GM23248 (cell line): Measurements from ENCODE around the gene ATP2B2. TPM values are rescaled to one million over a fixed set of nuclear protein-coding genes. Genes with fewer than 3 reads are reported as not detected.

Experiments used
- DNase-seq: peaks from one replicate; pipeline ENCODE4 v3.0.0-alpha.2; 2015
- H2AFZ ChIP-seq: fragments of 200-600 bp; sonication (generic); 2 replicates; pipeline ENCODE4 v1.6.1; 2016; ENCODE audit warnings: antibody characterized with exemption
- H3F3A ChIP-seq: fragments of 200-600 bp; sonication (generic); 2 replicates; pipeline ENCODE4 v1.6.1; 2016; ENCODE audit warnings: mild to moderate bottlenecking, antibody characterized with exemption, mixed run types; ENCODE audit not compliant: insufficient read depth
- H3K27ac ChIP-seq: fragments of 200-600 bp; sonication (generic); 2 replicates; pipeline ENCODE4 v1.5.1; 2016; ENCODE audit warnings: mild to moderate bottlenecking
- H3K27me3 ChIP-seq: fragments of 200-600 bp; sonication (generic); replicated peaks from 2 replicates; pipeline ENCODE4 v1.6.1; 2016; ENCODE audit warnings: mild to moderate bottlenecking; ENCODE audit not compliant: insufficient read depth
- H3K36me3 ChIP-seq: fragments of 200-600 bp; sonication (generic); 2 replicates; pipeline ENCODE4 v1.6.1; 2016; ENCODE audit warnings: low read depth, mild to moderate bottlenecking
- H3K4me1 ChIP-seq: fragments of 200-600 bp; sonication (generic); 2 replicates; pipeline ENCODE4 v1.6.1; 2016; ENCODE audit warnings: mild to moderate bottlenecking; ENCODE audit not compliant: insufficient read depth
- H3K4me2 ChIP-seq: fragments of 200-600 bp; sonication (generic); one replicate; pipeline ENCODE4 v1.6.1; 2016; ENCODE audit warnings: mild to moderate bottlenecking; ENCODE audit not compliant: unreplicated experiment
- H3K4me3 ChIP-seq: fragments of 200-600 bp; sonication (generic); 2 replicates; pipeline ENCODE4 v1.5.1; 2016; ENCODE audit warnings: mild to moderate bottlenecking
- H3K79me2 ChIP-seq: fragments of 200-600 bp; sonication (generic); 2 replicates; pipeline ENCODE4 v1.6.1; 2016; ENCODE audit warnings: mild to moderate bottlenecking; ENCODE audit not compliant: insufficient read depth
- H3K9ac ChIP-seq: fragments of 200-600 bp; sonication (generic); 2 replicates; pipeline ENCODE4 v1.6.1; 2016; ENCODE audit warnings: mild to moderate bottlenecking
- H3K9me2 ChIP-seq: fragments of 200-600 bp; sonication (generic); 2 replicates; pipeline ENCODE4 v1.6.1; 2016; ENCODE audit warnings: mixed run types, mild to moderate bottlenecking, moderate library complexity; ENCODE audit not compliant: insufficient read depth
- H3K9me3 ChIP-seq: fragments of 200-600 bp; sonication (generic); one replicate; pipeline ENCODE4 v1.6.1; 2017; ENCODE audit warnings: low read depth
- H4K20me1 ChIP-seq: fragments of 200-600 bp; sonication (generic); 2 replicates; pipeline ENCODE4 v1.6.0; 2016; ENCODE audit not compliant: insufficient read depth
- EZH2 ChIP-seq: fragments of 200-600 bp; sonication (generic); IDR thresholded peaks from 2 replicates; pipeline ENCODE4 v1.6.1; 2018; ENCODE audit warnings: antibody characterized with exemption, mild to moderate bottlenecking; ENCODE audit not compliant: insufficient read depth, poor library complexity, severe bottlenecking
- EZH2phosphoT487 ChIP-seq: fragments of 200-600 bp; sonication (generic); IDR thresholded peaks from 2 replicates; pipeline ENCODE4 v1.6.1; 2018; ENCODE audit warnings: antibody characterized with exemption, moderate library complexity, mild to moderate bottlenecking, low read depth; ENCODE audit not compliant: insufficient read depth
- WGBS, 2 experiments: methylation state at CpG; one replicate each; pipeline ENCODE4 v1.1.6; 2015 to 2017; ENCODE audit warnings: low lambda C conversion rate in 2 of 2, low coverage in 1 of 2; ENCODE audit errors: missing lambda C conversion rate in 2 of 2; 5-methylcytosine and 5-hydroxymethylcytosine counted together
- in situ Hi-C: fragments of 300-500 bp; cut with MboI; formaldehyde crosslinking; loops from 2 replicates; pipeline ENCODE4 v1.15.0; 2020
- polyA plus RNA-seq: library from polyadenylated mRNA; unstranded; fragments of >200 nt; fragmentation: Nextera tagmentation; extraction: Ambion mirVana; gene quantifications from 2 replicates; pipeline ENCODE4 v1.2.1, GENCODE V29; 2016
- total RNA-seq: library from RNA; depleted of rRNA; stranded (reverse); fragments of >200 nt; shearing (Covaris generic); gene quantifications from 2 replicates; pipeline ENCODE4 v1.2.3, GENCODE V29; 2014

The ATP2B2 gene
- total and polyA plus RNA-seq, 2 experiments from 2014 or later = not detected

DNA sequence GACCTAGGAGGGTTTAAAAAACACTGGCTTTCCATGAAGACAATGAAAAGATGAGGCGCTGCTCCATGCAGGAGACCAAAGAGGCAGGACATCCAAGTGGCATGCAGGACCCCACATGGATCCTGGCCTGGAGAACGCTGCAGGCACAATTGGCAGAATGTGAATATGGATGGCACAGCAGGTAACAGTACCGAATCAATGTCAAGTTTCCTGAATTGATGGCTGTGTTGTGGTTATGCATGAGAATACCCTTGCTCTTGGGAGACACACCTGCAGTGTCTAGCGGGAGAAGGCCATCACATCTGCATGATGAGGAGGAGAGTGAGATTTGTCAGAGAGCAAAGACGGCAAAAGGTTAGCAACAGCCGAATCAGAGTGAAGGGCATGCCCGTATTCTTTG lies 110.2 kb downstream of the ATP2B2 start:
- no peaks in the 10 kb centered on the region for H3K79me2 ChIP-seq
- 55 to 63% methylated on average over 7 of the region's 7 CpGs for WGBS, 2 experiments
- H3K9me2 ChIP-seq = no peaks in the 10 kb centered on the region
- H3K9ac ChIP-seq = no peak overlapping the region
- DNase-seq = no peak
- TF ChIP-seq EZH2phosphoT487 = no peak
- TF ChIP-seq EZH2 = no peak
- H3K27me3 ChIP-seq = no peaks in the 10 kb centered on the region
- in situ Hi-C loops = no loop called here
- no peaks in the 10 kb centered on the region for H3K9me3 ChIP-seq
- H3K4me2 ChIP-seq = no peak overlapping the region
- H3K4me3 ChIP-seq = no peak overlapping the region
- H3K4me1 ChIP-seq = no peaks in the 10 kb centered on the region
- no peaks in the 10 kb centered on the region for H3F3A ChIP-seq
- H2AFZ ChIP-seq = no peak overlapping the region
- H4K20me1 ChIP-seq = no peaks in the 10 kb centered on the region
- no peaks in the 10 kb centered on the region for H3K36me3 ChIP-seq
- H3K27ac ChIP-seq = no peak overlapping the region

DNA sequence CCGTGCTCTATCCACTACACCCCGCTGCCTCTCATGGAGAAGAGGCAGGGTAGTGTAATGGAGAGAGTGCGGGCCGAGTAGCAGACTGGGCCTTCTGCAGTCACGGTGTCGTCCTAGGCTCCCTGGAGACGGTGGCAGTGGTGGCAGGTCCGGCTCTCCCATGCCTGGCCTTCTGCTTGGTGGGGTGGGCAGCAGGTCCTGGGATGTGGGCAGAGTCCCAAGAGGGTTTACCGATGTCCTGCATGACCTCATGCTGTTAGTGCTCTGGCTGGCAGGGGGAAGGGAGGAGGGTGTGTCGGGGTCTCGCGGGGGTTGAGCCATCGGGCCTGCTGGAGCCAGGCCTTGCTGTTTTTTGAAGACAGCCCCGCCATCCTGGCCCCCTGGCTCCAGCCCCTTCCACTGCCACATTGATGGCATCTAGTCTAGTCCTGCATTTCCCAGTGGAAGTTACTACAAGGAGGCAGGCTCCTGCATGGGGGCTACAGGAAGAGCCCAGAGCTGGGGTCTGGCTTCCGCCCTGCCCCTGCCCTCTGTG lies 110.8 kb downstream of the ATP2B2 start:
- Histone ChIP-seq H3K4me2 (no peak overlapping the region), H3K27me3 (no peaks in the 10 kb centered on the region), H3F3A (no peaks in the 10 kb centered on the region), H3K79me2 (no peaks in the 10 kb centered on the region), H3K36me3 (no peaks in the 10 kb centered on the region), H4K20me1 (no peaks in the 10 kb centered on the region), H3K27ac (no peak overlapping the region), H3K9me2 (no peaks in the 10 kb centered on the region), H3K9ac (no peak overlapping the region), H3K4me3 (no peak overlapping the region), H2AFZ (no peak overlapping the region), H3K9me3 (no peaks in the 10 kb centered on the region), H3K4me1 (no peaks in the 10 kb centered on the region)
- 60 to 66% methylated on average over 11 to 15 of the region's 15 CpGs for WGBS, 2 experiments
- in situ Hi-C loops = no loop called here
- no peak for TF ChIP-seq EZH2phosphoT487
- no peak for TF ChIP-seq EZH2
- no peak for DNase-seq

DNA sequence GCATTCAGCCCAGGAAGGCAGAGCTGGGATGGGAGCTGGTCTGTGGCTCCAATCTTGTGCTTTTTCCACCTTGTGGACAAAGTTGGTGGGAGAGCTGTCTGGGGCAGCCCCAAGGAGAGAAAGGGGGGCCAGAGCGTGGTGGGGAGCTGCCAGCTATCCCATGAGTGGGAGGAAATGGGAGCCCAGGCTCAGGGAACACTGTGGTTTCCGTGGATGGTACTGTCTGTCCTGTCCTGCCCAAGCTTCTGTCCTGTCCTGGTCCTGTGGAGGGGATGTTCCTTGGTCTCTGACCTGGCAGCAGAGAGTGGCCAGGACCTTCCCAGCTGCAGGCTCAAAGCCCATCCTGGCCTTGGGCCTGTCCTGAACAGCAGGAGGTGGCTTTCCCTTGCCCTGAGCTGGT lies 111.9 kb downstream of the ATP2B2 start:
- Histone ChIP-seq H3K4me2 (no peak overlapping the region), H3K9me2 (no peaks in the 10 kb centered on the region), H3K9ac (no peak overlapping the region), H3K4me3 (no peak overlapping the region), H3K27ac (no peak overlapping the region), H3K36me3 (no peaks in the 10 kb centered on the region), H3K4me1 (no peaks in the 10 kb centered on the region), H3K9me3 (no peaks in the 10 kb centered on the region), H3F3A (no peaks in the 10 kb centered on the region), H3K27me3 (no peaks in the 10 kb centered on the region), H3K79me2 (no peaks in the 10 kb centered on the region), H2AFZ (no peak overlapping the region), H4K20me1 (no peaks in the 10 kb centered on the region)
- no peak for TF ChIP-seq EZH2
- no peak for TF ChIP-seq EZH2phosphoT487
- in situ Hi-C loops = no loop called here
- no peak for DNase-seq
- 34 to 50% methylated on average over 2 of the region's 2 CpGs for WGBS, 2 experiments

DNA sequence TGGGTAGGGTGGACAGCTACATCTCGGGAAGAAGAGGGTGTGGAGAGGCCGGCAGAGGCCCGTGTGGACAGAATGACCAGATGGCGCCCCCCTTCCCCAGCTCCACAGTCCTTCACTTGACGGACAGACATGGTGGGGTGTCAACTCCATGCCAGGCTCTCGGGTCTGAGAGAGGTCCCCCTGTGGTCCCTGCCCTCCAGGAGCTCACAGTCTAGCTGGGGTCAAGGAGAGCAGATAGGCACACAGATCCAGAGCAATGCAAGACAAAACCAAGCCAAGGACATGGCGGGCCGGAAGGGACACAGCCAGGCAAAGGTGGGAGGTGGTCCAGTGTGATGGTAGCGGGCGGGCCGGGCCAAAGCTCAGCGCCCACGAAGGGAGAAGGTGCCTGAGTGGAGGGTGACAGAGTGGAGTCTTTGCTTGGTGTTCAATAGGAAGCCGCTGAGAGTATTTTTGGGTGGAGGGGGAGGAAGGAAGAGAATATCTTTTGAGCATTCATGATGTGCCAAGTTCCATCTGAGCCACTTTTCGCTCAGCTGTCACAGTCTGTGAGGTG lies 112.4 kb downstream of the ATP2B2 start:
- Histone ChIP-seq H3K36me3 (no peaks in the 10 kb centered on the region), H3K9me2 (no peaks in the 10 kb centered on the region), H4K20me1 (no peaks in the 10 kb centered on the region), H3K4me2 (no peak overlapping the region), H3K4me3 (no peak overlapping the region), H3K79me2 (no peaks in the 10 kb centered on the region), H3K9ac (no peak overlapping the region), H3K27me3 (no peaks in the 10 kb centered on the region), H3K9me3 (no peaks in the 10 kb centered on the region), H3F3A (no peaks in the 10 kb centered on the region), H3K4me1 (no peaks in the 10 kb centered on the region), H2AFZ (no peak overlapping the region), H3K27ac (no peak overlapping the region)
- DNase-seq = no peak
- WGBS, 2 experiments = 55 to 59% methylated on average over 15 of the region's 15 CpGs
- in situ Hi-C loops = no loop called here
- TF ChIP-seq EZH2 (no peak), EZH2phosphoT487 (no peak)

DNA sequence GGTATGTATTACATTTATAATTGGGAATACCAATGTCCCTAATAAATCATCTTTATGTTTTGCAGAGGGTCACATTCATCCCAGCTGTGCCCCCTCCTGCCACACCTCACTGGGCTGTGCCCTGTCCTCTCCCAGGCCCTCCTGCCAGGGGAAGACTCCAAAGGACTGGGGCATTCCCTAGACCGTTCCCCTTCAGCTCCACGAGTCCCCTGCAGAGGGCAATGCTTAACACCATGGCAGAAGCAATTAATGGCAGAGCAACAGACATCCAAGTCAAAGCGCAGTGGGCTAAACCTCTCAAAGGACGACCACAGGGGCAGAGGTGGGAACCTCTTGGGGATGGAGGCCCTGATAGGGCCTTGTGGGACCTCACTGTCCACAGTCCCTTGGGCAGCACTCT lies 113.1 kb downstream of the ATP2B2 start:
- Histone ChIP-seq H3F3A (no peaks in the 10 kb centered on the region), H3K36me3 (no peaks in the 10 kb centered on the region), H4K20me1 (no peaks in the 10 kb centered on the region), H3K9me2 (no peaks in the 10 kb centered on the region), H3K27ac (no peak overlapping the region), H3K4me2 (no peak overlapping the region), H3K9me3 (no peaks in the 10 kb centered on the region), H2AFZ (no peak overlapping the region), H3K4me3 (no peak overlapping the region), H3K9ac (no peak overlapping the region), H3K4me1 (no peaks in the 10 kb centered on the region), H3K79me2 (no peaks in the 10 kb centered on the region), H3K27me3 (no peaks in the 10 kb centered on the region)
- in situ Hi-C loops = no loop called here
- WGBS, 2 experiments = 42 to 45% methylated on average over 4 of the region's 4 CpGs
- TF ChIP-seq EZH2 (no peak), EZH2phosphoT487 (no peak)
- DNase-seq = no peak
